Lung (tissue), 12 donors: ENCODE results near the gene STK11. TPM values are rescaled to one million over a fixed set of nuclear protein-coding genes. Genes with fewer than 3 reads are reported as not detected.

ENCODE experiments used
- ATAC-seq: fragments of 200-7000 bp; cut with Tn5 transposase; one replicate; pipeline ENCODE4 v1.9.1; 2020; ENCODE audit warnings: moderate number of reproducible peaks; ENCODE audit not compliant: insufficient read depth, low FRiP score
- DNase-seq, 3 donors: peaks; one replicate each; pipeline ENCODE4 v3.0.0-alpha.2; 2013 to 2017
- H3K27ac ChIP-seq, 2 donors: one replicate each; pipeline ENCODE4 v1.5.1; 2013; ENCODE audit warnings: mild to moderate bottlenecking in 2 of 2, moderate library complexity in 2 of 2, control low read depth in 1 of 2, inconsistent platforms in 1 of 2, low read depth in 1 of 2, low read length in 1 of 2
- H3K27me3 ChIP-seq, 3 donors: one replicate each; pipeline ENCODE4 v1.5.1; 2013; ENCODE audit warnings: low read length in 2 of 3; ENCODE audit not compliant: control insufficient read depth in 3 of 3, insufficient read depth in 3 of 3
- H3K36me3 ChIP-seq, 4 donors: one replicate each; pipeline ENCODE4 v1.5.1; 2013; ENCODE audit warnings: low read length in 4 of 4, mild to moderate bottlenecking in 1 of 4, moderate library complexity in 1 of 4; ENCODE audit not compliant: control insufficient read depth in 4 of 4, insufficient read depth in 4 of 4
- H3K4me1 ChIP-seq, 5 donors: one replicate each; pipeline ENCODE4 v1.5.1; 2013; ENCODE audit warnings: low read length in 5 of 5, mild to moderate bottlenecking in 2 of 5, moderate library complexity in 1 of 5; ENCODE audit not compliant: control insufficient read depth in 5 of 5, insufficient read depth in 5 of 5
- H3K4me3 ChIP-seq: one replicate; pipeline ENCODE4 v1.5.1; 2013; ENCODE audit warnings: mild to moderate bottlenecking, control low read depth, moderate library complexity
- H3K9ac ChIP-seq, 2 donors: one replicate each; pipeline ENCODE4 v1.5.1; 2013; ENCODE audit warnings: low read length in 2 of 2, control low read depth in 1 of 2; ENCODE audit not compliant: insufficient read depth in 1 of 2
- H3K9me3 ChIP-seq, 4 donors: one replicate each; pipeline ENCODE4 v1.5.1; 2013; ENCODE audit warnings: low read length in 3 of 4, mild to moderate bottlenecking in 1 of 4, moderate library complexity in 1 of 4; ENCODE audit not compliant: control insufficient read depth in 4 of 4, insufficient read depth in 3 of 4
- WGBS, 2 donors: extraction: QIAGEN DNeasy Blood & Tissue Kit; methylation state at CpG; one replicate each; pipeline ENCODE4 v1.1.7; 2013; 5-methylcytosine and 5-hydroxymethylcytosine counted together
- polyA plus RNA-seq, 2 donors: library from polyadenylated mRNA; stranded (reverse); fragments of 200-250 nt; gene quantifications; one replicate each; pipeline ENCODE4 v1.2.1, GENCODE V29; 2013
- total RNA-seq, 2 donors: library from RNA; depleted of rRNA in 1 of 2; stranded (reverse); fragments of >200 nt in 1 of 2; gene quantifications; one replicate each; pipeline ENCODE4 v1.2.1, GENCODE V29; 2014 to 2021
- TF ChIP-seq, protein P1 (sequence below): IDR thresholded peaks from 2 replicates; pipeline ENCODE4 v1.5.1; 2012; ENCODE audit warnings: mild to moderate bottlenecking; ENCODE audit errors: control extremely low read depth, extremely low read depth
- donor health status: control.
- donor health status: control.
- donor health status: Bipolar disorder and iron deficiency.
- donor health status: healthy.
- donor health status: DM: yes; HTN: yes; CAD: no.

Gene STK11
- total and polyA plus RNA-seq, 4 donors = 43.1 to 59.8 (median 54.6) TPM

DNA sequence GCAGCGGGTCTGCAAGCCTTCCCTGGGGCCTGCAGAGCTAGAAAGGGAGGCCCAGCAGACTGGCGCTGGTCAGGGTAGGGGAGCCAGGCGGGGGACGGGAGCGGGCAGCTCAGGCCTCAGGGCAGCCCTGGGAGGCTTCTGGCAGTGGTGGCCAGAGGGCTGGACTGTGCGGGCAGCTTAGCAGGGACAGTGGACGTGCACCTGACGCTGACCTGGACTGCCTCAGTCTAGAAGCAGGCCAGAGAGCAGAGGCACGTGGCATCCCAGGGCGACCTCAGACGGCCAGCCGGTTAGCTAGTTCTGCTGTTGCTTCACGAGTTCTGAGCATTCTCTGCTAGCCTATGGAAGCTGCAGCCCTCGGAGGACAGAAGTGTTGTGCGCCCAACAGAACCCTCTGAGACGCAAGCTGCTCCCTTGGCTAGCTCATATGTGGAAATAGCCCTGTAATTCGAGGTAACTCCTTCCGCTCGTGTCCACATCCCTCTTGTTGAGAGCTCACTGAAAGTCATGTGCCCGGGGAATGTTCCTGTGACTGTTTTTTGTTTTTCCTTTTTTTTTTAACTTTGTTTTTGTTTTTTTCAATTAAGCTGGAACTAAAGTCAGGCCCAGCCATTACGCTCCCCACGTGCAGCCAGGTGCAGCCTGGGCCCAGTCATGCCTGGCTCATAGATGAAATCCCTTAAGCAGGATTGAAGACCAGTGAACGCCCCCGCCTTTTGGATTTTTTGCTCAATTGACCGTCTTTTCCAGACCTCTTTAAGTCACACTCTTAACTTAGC is 67.9 kb downstream of the STK11 start:
- Histone ChIP-seq H3K4me1 (peaks cover 14 to 44% (median 32%) of the 10 kb centered on the region in 5 donors), H3K9me3 (no peaks in the 10 kb centered on the region), H3K36me3 (peaks cover 13 to 48% (median 39%) of the 10 kb centered on the region in 4 donors), H3K27ac (peak overlapping the region in 1 of 2 donors; percentile 17), H3K27me3 (no peaks in the 10 kb centered on the region), H3K4me3 (no peak overlapping the region), H3K9ac (no peak overlapping the region)
- DNase-seq (no peak), ATAC-seq (no peak)
- 65 to 78% methylated on average over 25 of the region's 25 CpGs for WGBS, 2 donors
- TF ChIP-seq, protein P1, sequence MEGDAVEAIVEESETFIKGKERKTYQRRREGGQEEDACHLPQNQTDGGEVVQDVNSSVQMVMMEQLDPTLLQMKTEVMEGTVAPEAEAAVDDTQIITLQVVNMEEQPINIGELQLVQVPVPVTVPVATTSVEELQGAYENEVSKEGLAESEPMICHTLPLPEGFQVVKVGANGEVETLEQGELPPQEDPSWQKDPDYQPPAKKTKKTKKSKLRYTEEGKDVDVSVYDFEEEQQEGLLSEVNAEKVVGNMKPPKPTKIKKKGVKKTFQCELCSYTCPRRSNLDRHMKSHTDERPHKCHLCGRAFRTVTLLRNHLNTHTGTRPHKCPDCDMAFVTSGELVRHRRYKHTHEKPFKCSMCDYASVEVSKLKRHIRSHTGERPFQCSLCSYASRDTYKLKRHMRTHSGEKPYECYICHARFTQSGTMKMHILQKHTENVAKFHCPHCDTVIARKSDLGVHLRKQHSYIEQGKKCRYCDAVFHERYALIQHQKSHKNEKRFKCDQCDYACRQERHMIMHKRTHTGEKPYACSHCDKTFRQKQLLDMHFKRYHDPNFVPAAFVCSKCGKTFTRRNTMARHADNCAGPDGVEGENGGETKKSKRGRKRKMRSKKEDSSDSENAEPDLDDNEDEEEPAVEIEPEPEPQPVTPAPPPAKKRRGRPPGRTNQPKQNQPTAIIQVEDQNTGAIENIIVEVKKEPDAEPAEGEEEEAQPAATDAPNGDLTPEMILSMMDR = no peak

DNA sequence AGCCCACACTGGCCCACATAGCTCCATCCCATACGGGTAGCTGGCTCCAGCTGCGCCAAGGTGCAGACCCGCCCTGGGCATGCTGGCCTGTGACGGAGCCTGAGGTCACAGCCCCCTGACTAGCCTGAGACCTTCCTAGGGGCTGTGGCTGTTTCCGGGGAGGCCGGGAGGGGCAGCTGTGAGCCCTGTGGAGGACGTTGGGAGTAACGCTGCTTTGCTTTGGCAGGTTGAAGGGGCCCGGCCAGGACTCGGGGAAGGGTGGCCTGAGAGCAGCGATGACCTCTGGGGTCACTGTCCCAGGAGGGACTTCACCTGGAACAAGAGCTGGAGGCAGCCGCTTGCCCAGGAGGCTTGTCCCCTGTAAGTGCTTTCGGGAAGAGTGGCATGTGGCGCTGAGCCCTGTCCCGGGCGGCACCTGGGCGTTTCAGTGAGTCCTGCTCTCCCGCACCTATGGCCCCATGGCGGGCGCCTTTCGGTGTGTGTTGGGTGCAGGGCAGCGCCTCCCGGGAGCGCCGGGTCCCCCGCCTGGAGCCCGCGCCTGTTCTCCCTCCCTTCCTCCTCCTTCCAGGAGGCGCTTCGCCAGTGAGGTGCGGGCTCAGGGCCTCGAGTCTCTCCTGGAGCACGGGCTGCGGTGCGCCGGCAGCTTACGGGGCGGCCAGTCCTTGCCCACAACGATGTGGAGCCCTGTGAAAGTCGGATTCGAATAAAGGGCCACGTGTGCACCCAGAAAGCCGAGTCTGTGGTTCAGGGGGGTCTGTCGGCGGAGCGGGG is 68.7 kb downstream of the STK11 start:
- WGBS, 2 donors = 86 to 87% methylated on average over 44 to 46 of the region's 46 CpGs
- TF ChIP-seq, protein P1 = no peak
- Histone ChIP-seq H3K9ac (no peak overlapping the region), H3K9me3 (no peaks in the 10 kb centered on the region), H3K27me3 (no peaks in the 10 kb centered on the region), H3K4me3 (no peak overlapping the region), H3K27ac (peak overlapping the region; percentile 87 to 100), H3K4me1 (peaks cover 11 to 39% (median 28%) of the 10 kb centered on the region in 5 donors), H3K36me3 (peaks cover 13 to 52% (median 43%) of the 10 kb centered on the region in 4 donors)
- no peak for DNase-seq
- no peak for ATAC-seq

DNA sequence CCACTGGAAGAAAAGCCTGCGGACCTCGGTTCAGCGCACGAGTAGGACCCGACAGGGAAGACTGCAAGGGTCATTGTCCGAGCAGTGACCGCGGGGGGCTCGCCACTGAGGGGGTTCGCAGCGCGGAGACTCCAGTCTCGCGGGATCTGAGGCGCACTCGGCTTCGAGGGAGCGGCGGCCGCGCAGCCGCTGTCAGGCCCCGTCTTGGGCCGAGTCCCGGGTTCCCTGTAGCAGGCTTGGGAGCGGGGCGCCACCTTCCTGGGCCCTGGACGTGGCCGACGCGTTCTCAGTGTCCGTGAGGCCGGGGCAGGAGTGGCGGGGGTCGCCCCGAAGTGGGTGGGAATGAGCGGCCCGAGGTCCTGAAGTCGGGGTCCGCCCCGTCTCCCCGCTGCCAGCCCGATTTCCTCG is 69.3 kb downstream of the STK11 start:
- no peak for DNase-seq

More for the DNA sequence above, 69.3 kb downstream of the STK11 start:
- TF ChIP-seq, protein P1 = no peak
- 36 to 45% methylated on average over 39 to 44 of the region's 44 CpGs for WGBS, 2 donors
- no peak overlapping the region for H3K9ac ChIP-seq
- H3K4me3 ChIP-seq = peak overlapping the region; percentile 51
- peaks cover 13 to 52% (median 43%) of the 10 kb centered on the region in 4 donors for H3K36me3 ChIP-seq
- peak overlapping the region; percentile 87 to 100 for H3K27ac ChIP-seq
- no peaks in the 10 kb centered on the region for H3K27me3 ChIP-seq
- no peaks in the 10 kb centered on the region for H3K9me3 ChIP-seq
- peaks cover 11 to 40% (median 28%) of the 10 kb centered on the region in 5 donors for H3K4me1 ChIP-seq
- no peak for ATAC-seq
